Testis (tissue), 2 donors: ENCODE data around the gene SLC35A2.

Experiments used
- POLR2A ChIP-seq: fragments of 450-650 bp; IDR thresholded peaks from one replicate; pipeline ENCODE4 v1.6.1; 2017; ENCODE audit warnings: antibody characterized with exemption, mild to moderate bottlenecking, moderate library complexity
- TF ChIP-seq, protein P1 (sequence below), 3 experiments: fragments of 450-650 bp in 2 of 3; fragments of 200-600 bp in 1 of 3; sonication (generic) in 1 of 3; IDR thresholded peaks; one replicate each; pipeline ENCODE4 v1.5.1; 2016 to 2019; ENCODE audit warnings: antibody characterized with exemption in 3 of 3, mild to moderate bottlenecking in 2 of 3, moderate library complexity in 1 of 3

DNA sequence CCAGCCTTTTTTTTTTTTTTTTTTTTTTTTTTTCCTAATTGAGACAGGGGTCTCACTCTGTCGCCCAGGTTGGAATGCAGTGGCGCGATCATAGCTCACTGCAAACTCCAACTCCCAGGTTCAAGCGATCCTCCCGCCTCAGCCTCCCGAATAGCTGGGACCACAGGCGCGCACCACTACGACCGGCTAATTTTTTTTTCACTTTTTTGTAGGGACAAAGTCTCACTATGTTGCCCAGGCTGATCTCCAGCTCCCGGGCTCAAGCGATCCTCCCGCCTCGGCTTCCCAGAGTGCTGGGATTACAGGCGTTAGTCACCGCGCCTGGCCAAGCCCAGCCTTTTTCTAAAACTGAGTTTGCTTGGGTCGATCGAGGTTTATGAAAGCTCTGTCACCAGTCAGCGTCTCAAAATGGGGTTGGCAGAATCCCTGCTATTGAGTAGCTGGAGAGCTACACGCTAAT, 47.2 kb upstream of the SLC35A2 start:
- TF ChIP-seq POLR2A, result no peak
- TF ChIP-seq, protein P1, sequence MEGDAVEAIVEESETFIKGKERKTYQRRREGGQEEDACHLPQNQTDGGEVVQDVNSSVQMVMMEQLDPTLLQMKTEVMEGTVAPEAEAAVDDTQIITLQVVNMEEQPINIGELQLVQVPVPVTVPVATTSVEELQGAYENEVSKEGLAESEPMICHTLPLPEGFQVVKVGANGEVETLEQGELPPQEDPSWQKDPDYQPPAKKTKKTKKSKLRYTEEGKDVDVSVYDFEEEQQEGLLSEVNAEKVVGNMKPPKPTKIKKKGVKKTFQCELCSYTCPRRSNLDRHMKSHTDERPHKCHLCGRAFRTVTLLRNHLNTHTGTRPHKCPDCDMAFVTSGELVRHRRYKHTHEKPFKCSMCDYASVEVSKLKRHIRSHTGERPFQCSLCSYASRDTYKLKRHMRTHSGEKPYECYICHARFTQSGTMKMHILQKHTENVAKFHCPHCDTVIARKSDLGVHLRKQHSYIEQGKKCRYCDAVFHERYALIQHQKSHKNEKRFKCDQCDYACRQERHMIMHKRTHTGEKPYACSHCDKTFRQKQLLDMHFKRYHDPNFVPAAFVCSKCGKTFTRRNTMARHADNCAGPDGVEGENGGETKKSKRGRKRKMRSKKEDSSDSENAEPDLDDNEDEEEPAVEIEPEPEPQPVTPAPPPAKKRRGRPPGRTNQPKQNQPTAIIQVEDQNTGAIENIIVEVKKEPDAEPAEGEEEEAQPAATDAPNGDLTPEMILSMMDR (IDR thresholded peaks at IDR 0.05), result no peak
